ENCODE results near the gene SLC10A7.

Gene SLC10A7

DNA sequence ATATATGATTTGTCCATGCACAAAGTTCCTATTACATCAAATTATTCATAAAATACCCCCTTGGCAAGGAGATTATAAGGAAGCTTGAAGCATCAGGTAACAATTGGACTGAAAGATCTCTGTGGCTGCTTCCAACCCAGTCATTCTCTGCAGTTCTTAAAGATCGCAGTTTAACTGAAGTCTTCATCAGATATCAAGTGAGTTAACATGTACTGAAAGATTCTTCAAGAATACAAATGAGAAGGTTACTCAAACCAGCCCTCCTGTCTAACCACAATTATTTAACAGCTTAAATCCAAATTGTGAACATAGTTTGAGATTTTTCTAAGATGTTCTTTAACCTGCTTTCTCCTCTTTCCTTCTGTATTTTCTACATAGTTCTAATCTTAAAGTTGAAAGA is 56.1 kb downstream of the SLC10A7 start:
- no peaks in the 10 kb centered on the region for H3K36me3 ChIP-seq (ENCODE audit: control insufficient read depth, low read depth, low read length)
- H3K27ac ChIP-seq (ENCODE audit: low read length), result no peak overlapping the region
- H3K4me3 ChIP-seq (ENCODE audit: low read length), result no peak overlapping the region
- H3K4me1 ChIP-seq (ENCODE audit: control insufficient read depth, low read depth, low read length), result no peaks in the 10 kb centered on the region
- H3K27me3 ChIP-seq (ENCODE audit: control insufficient read depth, insufficient read depth, low read length), result no peaks in the 10 kb centered on the region
- no peak overlapping the region for H3K9ac ChIP-seq (ENCODE audit: low read length)
- H3K9me3 ChIP-seq (ENCODE audit: control insufficient read depth, low read depth, low read length), result no peaks in the 10 kb centered on the region

DNA sequence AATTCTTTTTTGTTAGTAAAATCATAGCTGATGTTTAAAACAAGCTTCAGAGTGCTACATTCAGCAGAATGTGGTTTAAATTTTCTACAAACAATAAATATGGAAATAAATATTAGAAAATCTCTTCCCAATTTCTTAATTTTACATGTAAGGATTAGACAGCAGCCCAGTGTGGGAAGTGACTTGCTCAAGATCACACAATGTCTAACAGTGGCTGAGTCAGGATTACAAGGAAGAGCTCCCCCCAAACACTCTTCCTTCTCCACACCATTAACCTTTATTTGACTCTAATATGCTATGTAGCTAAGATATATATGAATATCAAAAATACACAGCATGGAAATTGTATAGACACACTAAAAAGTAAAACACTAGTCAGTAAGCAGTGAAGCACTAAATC is 59.5 kb downstream of the SLC10A7 start:
- Histone ChIP-seq H3K9ac (ENCODE audit: low read length) (no peak overlapping the region), H3K4me1 (ENCODE audit: control insufficient read depth, low read depth, low read length) (peaks cover 9% of the 10 kb centered on the region), H3K27ac (ENCODE audit: low read length) (no peak overlapping the region), H3K27me3 (ENCODE audit: control insufficient read depth, insufficient read depth, low read length) (no peaks in the 10 kb centered on the region), H3K9me3 (ENCODE audit: control insufficient read depth, low read depth, low read length) (no peaks in the 10 kb centered on the region), H3K36me3 (ENCODE audit: control insufficient read depth, low read depth, low read length) (no peaks in the 10 kb centered on the region), H3K4me3 (ENCODE audit: low read length) (no peak overlapping the region)

DNA sequence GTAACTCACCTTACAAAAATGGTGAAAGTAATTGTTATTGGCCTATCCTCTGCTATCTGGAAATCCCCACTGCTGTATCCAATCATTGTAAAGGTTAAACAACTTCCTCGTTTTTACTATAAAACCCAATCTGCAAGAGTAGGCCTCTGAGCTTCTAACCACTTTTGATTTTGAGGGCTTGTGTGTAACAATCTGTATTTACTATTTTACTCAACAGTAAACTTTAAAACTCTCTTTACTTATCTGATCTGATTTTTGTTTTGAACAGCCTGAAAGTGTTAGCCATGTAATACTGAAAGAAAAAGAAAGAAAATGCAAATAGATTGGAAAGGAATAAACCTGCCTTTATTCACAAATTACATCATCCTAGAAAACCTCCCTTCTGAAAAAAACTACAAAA is 63.1 kb downstream of the SLC10A7 start:
- Histone ChIP-seq H3K27ac (ENCODE audit: low read length) (no peak overlapping the region), H3K4me1 (ENCODE audit: control insufficient read depth, low read depth, low read length) (peaks cover 9% of the 10 kb centered on the region), H3K36me3 (ENCODE audit: control insufficient read depth, low read depth, low read length) (no peaks in the 10 kb centered on the region), H3K27me3 (ENCODE audit: control insufficient read depth, insufficient read depth, low read length) (no peaks in the 10 kb centered on the region), H3K4me3 (ENCODE audit: low read length) (no peak overlapping the region), H3K9ac (ENCODE audit: low read length) (no peak overlapping the region), H3K9me3 (ENCODE audit: control insufficient read depth, low read depth, low read length) (no peaks in the 10 kb centered on the region)

DNA sequence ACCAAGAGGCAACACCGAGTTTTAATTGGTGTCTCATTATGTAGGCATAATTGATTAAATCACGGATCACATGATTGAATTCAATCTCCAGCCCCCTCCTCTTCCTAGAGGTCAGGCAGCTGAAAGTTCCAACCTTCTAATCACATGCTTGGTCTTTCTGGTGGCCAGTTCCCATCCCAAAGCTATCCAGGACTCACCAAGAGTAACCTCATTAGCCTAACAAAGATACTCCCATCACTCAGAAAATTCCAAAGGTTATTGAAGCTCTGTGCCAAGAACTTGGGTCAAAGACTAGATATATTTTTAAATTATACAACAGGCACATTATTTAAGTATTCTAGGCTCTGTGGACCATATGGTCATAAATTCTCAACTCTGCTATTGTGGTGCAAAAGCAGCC is 65.1 kb downstream of the SLC10A7 start:
- H3K9ac ChIP-seq (ENCODE audit: low read length), result no peak overlapping the region
- no peak overlapping the region for H3K4me3 ChIP-seq (ENCODE audit: low read length)
- peaks cover 9% of the 10 kb centered on the region for H3K4me1 ChIP-seq (ENCODE audit: control insufficient read depth, low read depth, low read length)
- no peaks in the 10 kb centered on the region for H3K27me3 ChIP-seq (ENCODE audit: control insufficient read depth, insufficient read depth, low read length)
- H3K27ac ChIP-seq (ENCODE audit: low read length), result no peak overlapping the region
- H3K9me3 ChIP-seq (ENCODE audit: control insufficient read depth, low read depth, low read length), result no peaks in the 10 kb centered on the region
- H3K36me3 ChIP-seq (ENCODE audit: control insufficient read depth, low read depth, low read length), result no peaks in the 10 kb centered on the region

DNA sequence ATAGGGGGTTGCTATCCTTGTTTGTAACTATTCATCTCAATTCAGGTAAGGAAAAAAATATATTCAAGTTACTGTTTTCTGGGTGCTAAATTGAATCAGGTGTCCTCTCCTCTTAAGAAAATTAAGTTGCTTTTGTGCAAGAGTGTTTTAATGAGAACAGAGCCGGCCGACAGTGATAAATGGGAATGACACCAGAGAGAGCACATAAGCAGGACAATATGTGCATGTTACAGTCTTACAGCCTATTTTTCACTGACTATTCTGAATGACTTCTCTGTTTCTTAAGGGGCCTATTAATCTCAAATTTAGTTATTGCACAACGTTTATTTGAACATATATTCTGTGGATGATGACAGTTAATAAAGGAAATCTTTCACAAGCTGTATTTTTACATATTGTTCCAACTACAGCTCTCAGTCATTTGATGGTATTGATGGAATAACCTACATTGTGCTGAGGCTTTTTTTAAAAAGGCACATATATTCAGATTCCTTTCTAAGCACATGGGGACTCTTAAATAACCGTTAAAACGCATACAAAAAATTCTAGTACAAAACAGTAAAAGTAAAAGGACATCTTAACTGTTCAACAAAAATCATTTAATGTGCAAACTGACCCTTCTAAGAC is 68.4 kb downstream of the SLC10A7 start:
- H3K9ac ChIP-seq (ENCODE audit: low read length), result no peak overlapping the region
- H3K9me3 ChIP-seq (ENCODE audit: control insufficient read depth, low read depth, low read length), result no peaks in the 10 kb centered on the region
- no peak overlapping the region for H3K27ac ChIP-seq (ENCODE audit: low read length)
- no peak overlapping the region for H3K4me3 ChIP-seq (ENCODE audit: low read length)
- no peaks in the 10 kb centered on the region for H3K36me3 ChIP-seq (ENCODE audit: control insufficient read depth, low read depth, low read length)
- H3K4me1 ChIP-seq (ENCODE audit: control insufficient read depth, low read depth, low read length), result peaks cover 1% of the 10 kb centered on the region
- H3K27me3 ChIP-seq (ENCODE audit: control insufficient read depth, insufficient read depth, low read length), result no peaks in the 10 kb centered on the region

DNA sequence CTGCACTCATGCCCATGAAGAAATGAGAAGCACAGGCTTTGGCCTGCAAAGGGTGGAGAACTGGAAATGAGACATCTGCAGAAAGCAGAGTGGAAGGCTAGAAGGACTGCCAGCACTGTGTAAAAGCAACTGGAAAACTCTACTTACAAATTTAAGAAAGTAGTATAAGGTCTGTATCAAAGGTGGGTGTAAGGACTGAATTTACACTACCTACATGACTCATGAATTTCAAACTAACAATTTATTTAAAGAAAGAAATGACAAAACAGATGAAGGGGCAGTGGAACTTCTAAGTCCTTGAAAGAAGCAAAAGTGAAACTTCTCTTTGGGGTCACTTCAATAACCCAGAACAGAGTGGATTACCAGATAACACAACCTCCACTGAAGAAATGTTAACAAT is 71.2 kb downstream of the SLC10A7 start:
- Histone ChIP-seq H3K4me3 (ENCODE audit: low read length) (no peak overlapping the region), H3K9me3 (ENCODE audit: control insufficient read depth, low read depth, low read length) (no peaks in the 10 kb centered on the region), H3K27me3 (ENCODE audit: control insufficient read depth, insufficient read depth, low read length) (no peaks in the 10 kb centered on the region), H3K9ac (ENCODE audit: low read length) (no peak overlapping the region), H3K4me1 (ENCODE audit: control insufficient read depth, low read depth, low read length) (no peaks in the 10 kb centered on the region), H3K27ac (ENCODE audit: low read length) (no peak overlapping the region), H3K36me3 (ENCODE audit: control insufficient read depth, low read depth, low read length) (no peaks in the 10 kb centered on the region)

DNA sequence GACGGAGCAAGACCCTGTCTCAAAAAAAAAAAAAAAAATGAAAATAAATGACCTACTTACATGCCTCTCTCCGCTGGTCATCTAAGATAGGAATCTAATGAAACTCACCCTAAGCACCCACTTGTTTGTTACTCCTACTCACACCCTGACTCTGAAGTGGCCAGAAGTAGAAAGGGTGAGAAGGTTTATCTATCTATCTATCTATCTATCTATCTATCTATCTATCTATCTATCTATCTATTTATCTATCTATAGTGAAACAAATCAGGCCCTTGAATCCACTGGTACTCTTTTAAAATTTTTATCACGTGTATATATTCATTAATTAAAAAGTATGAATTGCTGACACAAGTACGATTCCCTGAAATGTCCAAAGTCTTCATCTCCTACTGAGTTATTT is 75.2 kb downstream of the SLC10A7 start:
- no peaks in the 10 kb centered on the region for H3K27me3 ChIP-seq (ENCODE audit: control insufficient read depth, insufficient read depth, low read length)
- no peaks in the 10 kb centered on the region for H3K9me3 ChIP-seq (ENCODE audit: control insufficient read depth, low read depth, low read length)
- peaks cover 7% of the 10 kb centered on the region for H3K4me1 ChIP-seq (ENCODE audit: control insufficient read depth, low read depth, low read length)
- H3K9ac ChIP-seq (ENCODE audit: low read length), result no peak overlapping the region
- no peaks in the 10 kb centered on the region for H3K36me3 ChIP-seq (ENCODE audit: control insufficient read depth, low read depth, low read length)
- H3K4me3 ChIP-seq (ENCODE audit: low read length), result no peak overlapping the region
- H3K27ac ChIP-seq (ENCODE audit: low read length), result no peak overlapping the region

DNA sequence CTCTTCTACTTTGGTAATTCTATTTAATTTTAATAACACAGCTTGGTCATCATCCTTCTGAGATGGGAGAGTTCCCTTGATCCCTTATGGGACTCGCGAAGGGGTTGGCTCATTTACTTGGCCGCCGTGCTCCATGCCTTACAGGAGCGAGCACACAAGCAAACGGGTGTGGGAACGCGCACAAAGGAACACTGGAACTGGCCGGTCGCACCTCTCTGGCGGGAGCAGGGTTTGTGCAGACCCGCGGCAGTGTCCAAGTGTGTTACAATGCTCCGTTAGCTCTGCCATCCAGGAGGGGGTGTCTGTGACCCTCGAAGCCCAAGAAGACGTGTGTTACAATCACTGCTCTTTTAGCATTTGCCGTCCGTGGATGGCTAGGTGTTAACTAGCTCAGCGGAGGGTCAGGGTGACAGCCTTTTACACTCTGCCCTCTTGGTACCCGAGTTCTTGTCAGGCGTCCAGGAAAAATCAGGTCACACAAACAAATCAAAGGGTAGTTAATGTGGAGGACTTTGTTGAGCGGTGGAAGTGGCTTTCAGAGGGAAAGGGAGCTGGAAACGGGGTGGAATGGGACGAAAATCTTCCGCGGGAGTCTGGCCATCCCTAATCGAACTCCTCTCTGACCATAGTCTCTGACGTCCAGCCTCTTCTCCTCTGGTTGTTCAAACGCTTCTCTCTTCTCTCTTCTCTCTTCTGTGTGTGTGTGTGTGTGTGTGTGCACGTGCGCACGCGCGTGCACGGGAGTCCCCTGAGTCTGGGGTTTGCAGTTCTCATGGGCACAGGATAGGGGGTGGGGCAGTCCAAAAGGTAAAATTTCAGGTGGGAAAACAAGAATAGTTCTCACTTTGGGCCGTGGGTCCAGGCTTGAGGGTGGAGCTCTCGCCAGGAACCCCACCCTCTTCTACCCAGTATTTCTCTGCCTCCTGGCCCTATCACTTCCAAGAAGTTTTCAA is 76.3 kb downstream of the SLC10A7 start:
- H3K9me3 ChIP-seq (ENCODE audit: control insufficient read depth, low read depth, low read length), result no peaks in the 10 kb centered on the region
- H3K27me3 ChIP-seq (ENCODE audit: control insufficient read depth, insufficient read depth, low read length), result no peaks in the 10 kb centered on the region
- H3K27ac ChIP-seq (ENCODE audit: low read length), result no peak overlapping the region
- no peak overlapping the region for H3K4me3 ChIP-seq (ENCODE audit: low read length)
- no peak overlapping the region for H3K9ac ChIP-seq (ENCODE audit: low read length)
- peaks cover 7% of the 10 kb centered on the region for H3K4me1 ChIP-seq (ENCODE audit: control insufficient read depth, low read depth, low read length)
- no peaks in the 10 kb centered on the region for H3K36me3 ChIP-seq (ENCODE audit: control insufficient read depth, low read depth, low read length)

DNA sequence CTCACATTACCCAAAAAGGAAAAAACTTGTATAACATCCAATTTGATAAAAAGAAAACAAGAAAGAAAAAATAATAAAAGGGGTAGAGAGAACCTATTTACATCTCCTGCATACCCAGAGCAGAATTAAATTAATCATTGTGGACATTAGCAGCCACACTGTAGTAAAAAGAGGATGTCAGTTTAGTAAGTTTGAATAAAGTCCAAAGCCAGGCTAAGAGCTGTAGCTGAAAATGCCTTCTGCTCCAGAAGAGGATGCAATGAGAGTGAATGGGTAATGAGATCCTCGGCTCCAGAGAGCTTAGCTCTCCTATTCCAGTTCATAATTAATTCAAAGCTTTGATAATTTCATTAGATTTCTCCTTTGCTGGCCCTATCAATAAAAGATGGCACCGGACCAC is 78.2 kb downstream of the SLC10A7 start:
- Histone ChIP-seq H3K4me1 (ENCODE audit: control insufficient read depth, low read depth, low read length) (peaks cover 7% of the 10 kb centered on the region), H3K4me3 (ENCODE audit: low read length) (no peak overlapping the region), H3K27ac (ENCODE audit: low read length) (no peak overlapping the region), H3K9ac (ENCODE audit: low read length) (no peak overlapping the region), H3K9me3 (ENCODE audit: control insufficient read depth, low read depth, low read length) (no peaks in the 10 kb centered on the region), H3K36me3 (ENCODE audit: control insufficient read depth, low read depth, low read length) (no peaks in the 10 kb centered on the region), H3K27me3 (ENCODE audit: control insufficient read depth, insufficient read depth, low read length) (no peaks in the 10 kb centered on the region)

DNA sequence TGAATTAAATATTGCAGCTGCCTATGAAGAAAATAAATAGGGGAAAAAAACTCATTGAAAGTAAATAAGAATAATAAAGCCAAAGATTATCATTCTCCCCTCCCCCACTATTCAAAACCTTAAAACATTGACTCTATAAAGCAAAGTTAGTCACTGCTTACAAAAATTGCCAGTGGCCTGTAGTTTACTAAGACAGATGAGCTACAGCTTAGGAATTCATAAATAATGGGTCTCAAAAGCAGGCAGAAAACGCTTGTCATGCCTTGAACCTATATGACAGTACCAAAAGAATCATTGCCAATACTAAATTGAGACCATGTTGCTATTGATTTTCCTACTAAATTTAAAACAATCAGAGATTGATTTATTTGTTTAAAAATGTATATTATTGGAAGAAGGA is 78.9 kb downstream of the SLC10A7 start:
- Histone ChIP-seq H3K27ac (ENCODE audit: low read length) (no peak overlapping the region), H3K4me3 (ENCODE audit: low read length) (no peak overlapping the region), H3K36me3 (ENCODE audit: control insufficient read depth, low read depth, low read length) (no peaks in the 10 kb centered on the region), H3K9ac (ENCODE audit: low read length) (no peak overlapping the region), H3K9me3 (ENCODE audit: control insufficient read depth, low read depth, low read length) (no peaks in the 10 kb centered on the region), H3K27me3 (ENCODE audit: control insufficient read depth, insufficient read depth, low read length) (no peaks in the 10 kb centered on the region), H3K4me1 (ENCODE audit: control insufficient read depth, low read depth, low read length) (peaks cover 7% of the 10 kb centered on the region)

DNA sequence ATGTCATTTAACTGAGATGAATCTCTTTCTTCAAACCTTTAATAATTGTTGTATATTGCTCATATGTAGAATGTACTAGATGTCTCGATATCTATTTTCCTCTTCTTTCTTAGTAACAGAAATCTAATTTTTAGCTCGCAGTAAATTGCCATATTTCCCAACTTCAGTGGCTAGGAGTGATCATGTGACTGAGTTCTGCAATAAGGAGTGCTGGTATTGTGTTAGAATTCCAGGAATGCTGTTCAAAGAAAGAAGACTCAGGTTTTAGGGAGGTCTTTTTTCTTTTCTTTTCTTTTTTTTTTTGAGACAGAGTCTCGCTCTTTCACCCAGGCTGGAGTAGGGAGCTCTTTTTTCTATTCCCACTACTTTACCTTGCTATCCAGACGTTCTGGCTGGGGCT is 81.7 kb downstream of the SLC10A7 start:
- Histone ChIP-seq H3K27ac (ENCODE audit: low read length) (no peak overlapping the region), H3K9ac (ENCODE audit: low read length) (no peak overlapping the region), H3K27me3 (ENCODE audit: control insufficient read depth, insufficient read depth, low read length) (no peaks in the 10 kb centered on the region), H3K4me1 (ENCODE audit: control insufficient read depth, low read depth, low read length) (peaks cover 7% of the 10 kb centered on the region), H3K9me3 (ENCODE audit: control insufficient read depth, low read depth, low read length) (no peaks in the 10 kb centered on the region), H3K4me3 (ENCODE audit: low read length) (no peak overlapping the region), H3K36me3 (ENCODE audit: control insufficient read depth, low read depth, low read length) (no peaks in the 10 kb centered on the region)

DNA sequence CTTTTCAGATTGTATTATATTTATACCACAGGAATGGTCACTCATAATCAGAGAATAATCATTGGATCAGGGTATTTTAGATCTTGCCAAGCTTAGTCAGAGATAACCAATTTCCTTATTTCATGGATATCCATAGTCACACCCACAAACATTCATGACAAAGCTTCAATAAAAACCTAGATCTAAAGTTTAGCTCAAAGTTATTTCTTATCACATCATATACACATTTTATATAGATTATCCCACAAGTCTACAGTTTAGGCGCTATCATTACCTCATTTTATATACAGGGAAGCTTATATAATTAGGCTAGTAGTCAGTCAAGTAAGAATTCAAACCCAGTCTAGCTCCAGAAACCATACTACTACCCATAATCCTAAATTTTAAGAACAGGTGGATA is 82.3 kb downstream of the SLC10A7 start:
- Histone ChIP-seq H3K9ac (ENCODE audit: low read length) (no peak overlapping the region), H3K27ac (ENCODE audit: low read length) (no peak overlapping the region), H3K4me3 (ENCODE audit: low read length) (no peak overlapping the region), H3K27me3 (ENCODE audit: control insufficient read depth, insufficient read depth, low read length) (no peaks in the 10 kb centered on the region), H3K4me1 (ENCODE audit: control insufficient read depth, low read depth, low read length) (peaks cover 7% of the 10 kb centered on the region), H3K36me3 (ENCODE audit: control insufficient read depth, low read depth, low read length) (no peaks in the 10 kb centered on the region), H3K9me3 (ENCODE audit: control insufficient read depth, low read depth, low read length) (no peaks in the 10 kb centered on the region)
